BLaER1 (cell line): Measurements from ENCODE around the gene ARHGEF10L.
A peak's percentile ranks its signal among the peaks of the same experiment; 100 is the strongest.

Experiments
- H3K27ac ChIP-seq: shearing (Covaris generic); formaldehyde crosslinking; 2 replicates; pipeline ENCODE4 v1.8.1; 2022
- H3K27me3 ChIP-seq: shearing (Covaris generic); formaldehyde crosslinking; 2 replicates; pipeline ENCODE4 v1.8.1; 2022
- H3K36me3 ChIP-seq: shearing (Covaris generic); formaldehyde crosslinking; 2 replicates; pipeline ENCODE4 v1.8.1; 2022
- H3K4me1 ChIP-seq: shearing (Covaris generic); formaldehyde crosslinking; 2 replicates; pipeline ENCODE4 v1.8.1; 2022
- H3K4me2 ChIP-seq: shearing (Covaris generic); formaldehyde crosslinking; 2 replicates; pipeline ENCODE4 v1.8.1; 2022
- H3K4me3 ChIP-seq: shearing (Covaris generic); formaldehyde crosslinking; 2 replicates; pipeline ENCODE4 v1.8.1; 2022
- H3K9ac ChIP-seq: shearing (Covaris generic); formaldehyde crosslinking; 2 replicates; pipeline ENCODE4 v1.8.1; 2022
- H3K9me3 ChIP-seq: shearing (Covaris generic); formaldehyde crosslinking; 2 replicates; pipeline ENCODE4 v1.8.1; 2022
- H4K20me1 ChIP-seq: shearing (Covaris generic); formaldehyde crosslinking; 2 replicates; pipeline ENCODE4 v1.8.1; 2022
- Cebpa-rat ChIP-seq: shearing (Covaris generic); IDR thresholded peaks from 2 replicates; pipeline ENCODE4 v1.8.1; 2022

ARHGEF10L gene

GRCh38 chr1:17670587-17671313, 131.3 kb downstream of the ARHGEF10L start:
- H3K4me1 ChIP-seq = peaks cover 68% of the 10 kb centered on the region
- peak overlapping the region; percentile 66 for H3K9ac ChIP-seq
- H4K20me1 ChIP-seq = no peaks in the 10 kb centered on the region
- H3K4me2 ChIP-seq = peak overlapping the region; percentile 88
- H3K27ac ChIP-seq = peak overlapping the region; percentile 88
- no peaks in the 10 kb centered on the region for H3K27me3 ChIP-seq
- no peak for TF ChIP-seq Cebpa-rat
- H3K9me3 ChIP-seq = no peaks in the 10 kb centered on the region
- H3K36me3 ChIP-seq = peaks cover 24% of the 10 kb centered on the region; the same call in 1 of the 2 replicates
- peak overlapping the region; percentile 23; the same call in 1 of the 2 replicates for H3K4me3 ChIP-seq

GRCh38 chr1:17671314-17671705, 131.8 kb downstream of the ARHGEF10L start:
- Histone ChIP-seq H3K36me3 (peaks cover 19% of the 10 kb centered on the region; the same call in 1 of the 2 replicates), H3K9me3 (no peaks in the 10 kb centered on the region), H3K4me3 (peak overlapping the region; percentile 23; the same call in 1 of the 2 replicates), H3K9ac (peak overlapping the region; percentile 66), H3K4me2 (peak overlapping the region; percentile 88), H3K27me3 (no peaks in the 10 kb centered on the region), H4K20me1 (no peaks in the 10 kb centered on the region), H3K4me1 (peaks cover 74% of the 10 kb centered on the region), H3K27ac (peak overlapping the region; percentile 88)
- no peak for TF ChIP-seq Cebpa-rat

GRCh38 chr1:17671741-17672140, 132.2 kb downstream of the ARHGEF10L start:
- Histone ChIP-seq H3K4me1 (peaks cover 78% of the 10 kb centered on the region), H3K9ac (peak overlapping the region; percentile 66), H4K20me1 (no peaks in the 10 kb centered on the region), H3K27ac (peak overlapping the region; percentile 88), H3K36me3 (peaks cover 18% of the 10 kb centered on the region; the same call in 1 of the 2 replicates), H3K4me3 (peak overlapping the region; percentile 23; the same call in 1 of the 2 replicates), H3K27me3 (no peaks in the 10 kb centered on the region), H3K4me2 (peak overlapping the region; percentile 88), H3K9me3 (no peaks in the 10 kb centered on the region)
- TF ChIP-seq Cebpa-rat = no peak

GRCh38 chr1:17672226-17672625, 132.7 kb downstream of the ARHGEF10L start:
- Histone ChIP-seq H3K4me2 (peak overlapping the region; percentile 88), H3K36me3 (peaks cover 14% of the 10 kb centered on the region; the same call in 1 of the 2 replicates), H3K9ac (peak overlapping the region; percentile 56), H3K27me3 (no peaks in the 10 kb centered on the region), H3K9me3 (no peaks in the 10 kb centered on the region), H3K4me1 (peaks cover 83% of the 10 kb centered on the region), H3K27ac (peak overlapping the region; percentile 88), H3K4me3 (peak overlapping the region; percentile 36), H4K20me1 (no peaks in the 10 kb centered on the region)
- TF ChIP-seq Cebpa-rat = no peak

GRCh38 chr1:17673329-17674072, 134.0 kb downstream of the ARHGEF10L start:
- H3K27me3 ChIP-seq = no peaks in the 10 kb centered on the region
- H3K9ac ChIP-seq = peak overlapping the region; percentile 56
- H4K20me1 ChIP-seq = no peaks in the 10 kb centered on the region
- peaks cover 3% of the 10 kb centered on the region; the same call in 1 of the 2 replicates for H3K36me3 ChIP-seq
- peak overlapping the region; percentile 36; the same call in 1 of the 2 replicates for H3K4me3 ChIP-seq
- TF ChIP-seq Cebpa-rat = no peak
- peak overlapping the region; percentile 88 for H3K4me2 ChIP-seq
- peaks cover 95% of the 10 kb centered on the region for H3K4me1 ChIP-seq
- peak overlapping the region; percentile 88 for H3K27ac ChIP-seq
- no peaks in the 10 kb centered on the region for H3K9me3 ChIP-seq

- Histone ChIP-seq H3K4me3 (no peak overlapping the region), H3K27me3 (no peaks in the 10 kb centered on the region), H3K4me1 (peaks cover 93% of the 10 kb centered on the region), H4K20me1 (no peaks in the 10 kb centered on the region), H3K9me3 (no peaks in the 10 kb centered on the region), H3K36me3 (peaks cover 8% of the 10 kb centered on the region; the same call in 1 of the 2 replicates), H3K9ac (no peak overlapping the region), H3K27ac (no peak overlapping the region), H3K4me2 (peak overlapping the region; percentile 88)
- no peak for TF ChIP-seq Cebpa-rat
These were observed 135.4 kb downstream of the ARHGEF10L start for GRCh38 chr1:17674726-17675500.

GRCh38 chr1:17675744-17676143, 136.2 kb downstream of the ARHGEF10L start:
- no peaks in the 10 kb centered on the region for H4K20me1 ChIP-seq

GRCh38 chr1:17676387-17677060, 137.0 kb downstream of the ARHGEF10L start:
- Histone ChIP-seq H3K4me3 (no peak overlapping the region), H3K9ac (no peak overlapping the region), H3K27ac (peak overlapping the region; percentile 66; the same call in 1 of the 2 replicates), H3K36me3 (peaks cover 8% of the 10 kb centered on the region; the same call in 1 of the 2 replicates), H4K20me1 (no peaks in the 10 kb centered on the region), H3K4me2 (peak overlapping the region; percentile 88), H3K27me3 (no peaks in the 10 kb centered on the region), H3K4me1 (peaks cover 84% of the 10 kb centered on the region), H3K9me3 (no peaks in the 10 kb centered on the region)
- no peak for TF ChIP-seq Cebpa-rat

More at GRCh38 chr1:17675744-17676143, 136.2 kb downstream of the ARHGEF10L start:
- Histone ChIP-seq H3K9ac (no peak overlapping the region), H3K36me3 (peaks cover 8% of the 10 kb centered on the region; the same call in 1 of the 2 replicates), H3K9me3 (no peaks in the 10 kb centered on the region), H3K27me3 (no peaks in the 10 kb centered on the region), H3K4me2 (peak overlapping the region; percentile 88), H3K4me1 (peaks cover 84% of the 10 kb centered on the region), H3K27ac (no peak overlapping the region), H3K4me3 (no peak overlapping the region)
- no peak for TF ChIP-seq Cebpa-rat

GRCh38 chr1:17678011-17678410, 138.5 kb downstream of the ARHGEF10L start:
- Histone ChIP-seq H3K27ac (peak overlapping the region; percentile 66), H3K4me3 (no peak overlapping the region), H3K36me3 (peaks cover 8% of the 10 kb centered on the region; the same call in 1 of the 2 replicates), H4K20me1 (no peaks in the 10 kb centered on the region), H3K4me2 (peak overlapping the region; percentile 88), H3K9me3 (no peaks in the 10 kb centered on the region), H3K27me3 (no peaks in the 10 kb centered on the region), H3K9ac (no peak overlapping the region; the same call in 1 of the 2 replicates), H3K4me1 (peaks cover 87% of the 10 kb centered on the region)
- TF ChIP-seq Cebpa-rat = no peak
